Spleen (tissue), 7 donors: Measurements from ENCODE around the gene NYAP2.

Experiments used
- CTCF ChIP-seq, 11 experiments: fragments of 200-600 bp in 7 of 11; fragments of 450-650 bp in 4 of 11; sonication (generic) in 4 of 11; IDR thresholded peaks in 8 of 11; conservative IDR thresholded peaks in 3 of 11; 1 replicate in 7 of 11; 2 replicates in 4 of 11; pipeline versions ENCODE4 v1.4.0 to v1.8.0; 2016 to 2021; ENCODE audit warnings: antibody characterized with exemption in 11 of 11, inconsistent platforms in 4 of 11, mild to moderate bottlenecking in 1 of 11
- POLR2A ChIP-seq, 3 donors: fragments of 450-650 bp; IDR thresholded peaks; one replicate each; pipeline ENCODE4 v1.5.1; 2017; ENCODE audit warnings: antibody characterized with exemption in 3 of 3, mild to moderate bottlenecking in 1 of 3
- POLR2AphosphoS5 ChIP-seq, 3 donors: sonication (generic); formaldehyde crosslinking; IDR thresholded peaks; one replicate each; pipeline ENCODE4 v1.5.1; 2017; ENCODE audit warnings: antibody characterized with exemption in 3 of 3
- donor health status: DM: no; HTN: no; CAD: no; lungs with moderate emphysema.
- donor health status: DM: no; HTN: no; CAD: no.
- donor health status: DM: no; HTN: no; CAD: no.

- TF ChIP-seq POLR2AphosphoS5 (IDR thresholded peaks at IDR 0.05): no peak
- TF ChIP-seq CTCF (IDR thresholded peaks at IDR 0.05 in 8 of 11, conservative IDR thresholded peaks at IDR 0.05 in 3 of 11): no peak
- no peak for TF ChIP-seq POLR2A (IDR thresholded peaks at IDR 0.05)
Measured at GRCh38 chr2:225493420-225494099, 94.0 kb downstream of the NYAP2 start.
